Upper lobe of left lung (tissue), 6 donors: Measurements from ENCODE around the gene ULBP1. TPM values are rescaled to one million over a fixed set of nuclear protein-coding genes. Genes with fewer than 3 reads are reported as not detected.
A peak's percentile ranks its signal among the peaks of the same experiment; 100 is the strongest.
"Not testable (repeated sequence)": the region's sequence is repeated elsewhere in the genome, so short reads cannot be mapped to it uniquely, and the experiment has no call there.

ENCODE experiments used
- ATAC-seq, 2 donors: fragments of 200-7000 bp; cut with Tn5 transposase; one replicate each; pipeline ENCODE4 v1.9.1; 2022; ENCODE audit warnings: mild to moderate bottlenecking in 2 of 2, moderate library complexity in 2 of 2; ENCODE audit not compliant: low FRiP score in 2 of 2
- DNase-seq, 2 donors: peaks; one replicate each; pipeline ENCODE4 v3.0.0-alpha.2; 2019 to 2020
- H3K27ac ChIP-seq, 4 donors: fragments of 200-600 bp; sonication (generic); one replicate each; pipeline ENCODE4 v1.5.1; 2016 to 2019
- H3K27me3 ChIP-seq, 4 donors: fragments of 200-600 bp; sonication (generic); one replicate each; pipeline ENCODE4 v1.5.1; 2017 to 2019
- H3K36me3 ChIP-seq, 4 donors: fragments of 200-600 bp; sonication (generic); one replicate each; pipeline ENCODE4 v1.5.1; 2016 to 2019
- H3K4me1 ChIP-seq, 4 donors: fragments of 200-600 bp; sonication (generic); one replicate each; pipeline ENCODE4 v1.5.1; 2018 to 2019
- H3K4me3 ChIP-seq, 4 donors: fragments of 200-600 bp; sonication (generic); one replicate each; pipeline ENCODE4 v1.5.1; 2017 to 2019; ENCODE audit warnings: mild to moderate bottlenecking in 2 of 4, moderate library complexity in 1 of 4
- H3K9me3 ChIP-seq, 4 donors: fragments of 200-600 bp; sonication (generic); one replicate each; pipeline ENCODE4 v1.5.1; 2018 to 2019
- EP300 ChIP-seq, 4 donors: sonication (generic); formaldehyde crosslinking; IDR thresholded peaks; one replicate each; pipeline ENCODE4 v1.5.1; 2017; ENCODE audit warnings: antibody characterized with exemption in 4 of 4, control low read depth in 2 of 4
- POLR2A ChIP-seq, 4 donors: fragments of 450-650 bp; IDR thresholded peaks; one replicate each; pipeline ENCODE4 v1.5.1; 2016 to 2017; ENCODE audit warnings: antibody characterized with exemption in 4 of 4, mild to moderate bottlenecking in 2 of 4
- POLR2AphosphoS5 ChIP-seq, 2 donors: sonication (generic); formaldehyde crosslinking; IDR thresholded peaks; one replicate each; pipeline ENCODE4 v1.5.1; 2017; ENCODE audit warnings: antibody characterized with exemption in 2 of 2
- WGBS, 2 donors: methylation state at CpG; one replicate each; pipeline ENCODE4 v1.1.5; 2017 to 2018; 5-methylcytosine and 5-hydroxymethylcytosine counted together
- total RNA-seq, 6 donors: library from RNA; depleted of rRNA in 4 of 6; stranded (reverse); fragments of >200 nt in 4 of 6; gene quantifications; one replicate each; pipeline versions ENCODE4 v1.1.0 to v1.2.1, GENCODE V29; 2016 to 2021
- TF ChIP-seq, protein P1 (sequence below), 6 experiments: fragments of 450-650 bp in 4 of 6; fragments of 200-600 bp in 2 of 6; sonication (generic) in 2 of 6; IDR thresholded peaks; one replicate each; pipeline ENCODE4 v1.5.1; 2016 to 2019; ENCODE audit warnings: antibody characterized with exemption in 6 of 6
- donor health status: DM: no; HTN: no; CAD: no; lungs with moderate emphysema.
- donor health status: DM: no; HTN: yes; CAD: no; lungs with severe emphysema.

Gene ULBP1
- total RNA-seq, 6 donors from 2014 or later, result under 0.01 to 1.6 (median 0.80) TPM

DNA sequence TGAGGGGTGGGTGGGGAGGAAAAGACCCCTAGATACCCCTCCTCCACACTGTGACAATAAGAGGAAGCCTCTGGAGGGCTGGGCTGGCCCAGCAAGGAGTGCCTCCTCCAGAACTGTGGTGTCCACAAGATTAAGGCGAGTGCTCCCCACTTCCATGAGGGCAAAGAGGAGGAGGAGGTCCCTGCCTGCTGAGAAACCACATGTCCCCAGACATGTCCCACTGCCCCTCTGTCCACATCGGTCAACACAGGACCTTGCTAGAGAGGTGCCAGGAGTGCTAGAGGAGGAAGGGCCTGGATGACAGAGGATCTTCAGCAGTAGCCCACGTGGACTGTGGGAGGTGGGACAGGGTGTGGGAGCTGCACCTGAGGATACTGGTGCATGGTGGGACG, 43.9 kb upstream of the ULBP1 start:
- H3K36me3 ChIP-seq, result no peaks in the 10 kb centered on the region
- DNase-seq (no peak), ATAC-seq (no peak)
- TF ChIP-seq POLR2AphosphoS5 (IDR thresholded peaks at IDR 0.05) (no peak), EP300 (IDR thresholded peaks at IDR 0.05) (no peak), POLR2A (IDR thresholded peaks at IDR 0.05) (no peak)
- TF ChIP-seq, protein P1, sequence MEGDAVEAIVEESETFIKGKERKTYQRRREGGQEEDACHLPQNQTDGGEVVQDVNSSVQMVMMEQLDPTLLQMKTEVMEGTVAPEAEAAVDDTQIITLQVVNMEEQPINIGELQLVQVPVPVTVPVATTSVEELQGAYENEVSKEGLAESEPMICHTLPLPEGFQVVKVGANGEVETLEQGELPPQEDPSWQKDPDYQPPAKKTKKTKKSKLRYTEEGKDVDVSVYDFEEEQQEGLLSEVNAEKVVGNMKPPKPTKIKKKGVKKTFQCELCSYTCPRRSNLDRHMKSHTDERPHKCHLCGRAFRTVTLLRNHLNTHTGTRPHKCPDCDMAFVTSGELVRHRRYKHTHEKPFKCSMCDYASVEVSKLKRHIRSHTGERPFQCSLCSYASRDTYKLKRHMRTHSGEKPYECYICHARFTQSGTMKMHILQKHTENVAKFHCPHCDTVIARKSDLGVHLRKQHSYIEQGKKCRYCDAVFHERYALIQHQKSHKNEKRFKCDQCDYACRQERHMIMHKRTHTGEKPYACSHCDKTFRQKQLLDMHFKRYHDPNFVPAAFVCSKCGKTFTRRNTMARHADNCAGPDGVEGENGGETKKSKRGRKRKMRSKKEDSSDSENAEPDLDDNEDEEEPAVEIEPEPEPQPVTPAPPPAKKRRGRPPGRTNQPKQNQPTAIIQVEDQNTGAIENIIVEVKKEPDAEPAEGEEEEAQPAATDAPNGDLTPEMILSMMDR (IDR thresholded peaks at IDR 0.05), result no peak
- peaks cover 10 to 21% (median 15%) of the 10 kb centered on the region in 4 donors for H3K4me1 ChIP-seq
- 88 to 90% methylated on average over 3 to 4 of the region's 4 CpGs for WGBS, 2 donors
- H3K27me3 ChIP-seq, result peaks cover 0 to 3% (median under 1%) of the 10 kb centered on the region in 4 donors
- no peak overlapping the region for H3K4me3 ChIP-seq
- no peaks in the 10 kb centered on the region for H3K9me3 ChIP-seq
- H3K27ac ChIP-seq, result no peak overlapping the region

DNA sequence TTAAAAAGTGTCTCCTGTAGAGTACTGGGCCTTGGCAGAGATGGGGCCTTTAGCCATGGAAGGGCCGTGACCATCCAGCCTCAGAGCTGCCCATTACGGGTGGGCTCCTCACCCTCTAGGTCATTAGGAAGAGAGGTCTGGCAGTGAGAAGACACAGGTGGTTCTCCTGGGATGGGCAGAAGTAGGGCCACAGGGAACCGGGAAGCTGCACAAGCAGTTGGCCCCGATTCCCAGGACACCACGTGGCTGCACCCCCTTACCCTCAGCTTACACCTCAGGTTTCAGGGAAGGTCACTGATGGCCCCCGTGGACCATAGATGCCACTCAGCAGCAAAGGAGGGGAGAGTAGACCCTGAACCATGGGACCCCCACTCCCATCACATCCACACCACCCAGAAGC, 42.4 kb upstream of the ULBP1 start:
- H3K4me3 ChIP-seq, result no peak overlapping the region
- TF ChIP-seq, protein P1 (IDR thresholded peaks at IDR 0.05), result no peak
- TF ChIP-seq EP300 (IDR thresholded peaks at IDR 0.05), result no peak
- no peak for TF ChIP-seq POLR2A (IDR thresholded peaks at IDR 0.05)
- TF ChIP-seq POLR2AphosphoS5 (IDR thresholded peaks at IDR 0.05), result no peak
- no peak for DNase-seq
- H3K9me3 ChIP-seq, result no peaks in the 10 kb centered on the region
- ATAC-seq, result no peak
- H3K4me1 ChIP-seq, result peaks cover 21 to 36% (median 28%) of the 10 kb centered on the region in 4 donors
- H3K27ac ChIP-seq, result no peak overlapping the region
- H3K36me3 ChIP-seq, result no peaks in the 10 kb centered on the region
- WGBS, 2 donors, result 81 to 86% methylated on average over 5 to 6 of the region's 6 CpGs
- H3K27me3 ChIP-seq, result peaks cover 0 to 6% (median 1%) of the 10 kb centered on the region in 4 donors

GRCh38 chr6:149922091-149922490, 41.7 kb upstream of the ULBP1 start:
- DNase-seq, result peak in 1 of 2 donors; percentile 15
- peaks cover 22 to 38% (median 29%) of the 10 kb centered on the region in 4 donors for H3K4me1 ChIP-seq
- H3K4me3 ChIP-seq, result peak overlapping the region in 3 of 4 donors; percentile 47 to 61 (median 55)
- not testable (repeated sequence) for H3K36me3 ChIP-seq, ATAC-seq, H3K9me3 ChIP-seq, H3K27ac ChIP-seq, H3K27me3 ChIP-seq
- 55 to 65% methylated on average over 5 of the region's 5 CpGs for WGBS, 2 donors

- H3K27ac ChIP-seq, result no peak within 1 kb of the TSS
- peaks cover 0 to 6% (median 1%) of the 10 kb centered on the region in 4 donors for H3K27me3 ChIP-seq
Measured at GRCh38 chr6:149922642-149923326, 41.0 kb upstream of the ULBP1 start, which contains the start of gene RAET1G. Gene RAET1G (minus strand): TSS chr6:149923121. CDS start chr6:149923010, 111 bp downstream.

DNA sequence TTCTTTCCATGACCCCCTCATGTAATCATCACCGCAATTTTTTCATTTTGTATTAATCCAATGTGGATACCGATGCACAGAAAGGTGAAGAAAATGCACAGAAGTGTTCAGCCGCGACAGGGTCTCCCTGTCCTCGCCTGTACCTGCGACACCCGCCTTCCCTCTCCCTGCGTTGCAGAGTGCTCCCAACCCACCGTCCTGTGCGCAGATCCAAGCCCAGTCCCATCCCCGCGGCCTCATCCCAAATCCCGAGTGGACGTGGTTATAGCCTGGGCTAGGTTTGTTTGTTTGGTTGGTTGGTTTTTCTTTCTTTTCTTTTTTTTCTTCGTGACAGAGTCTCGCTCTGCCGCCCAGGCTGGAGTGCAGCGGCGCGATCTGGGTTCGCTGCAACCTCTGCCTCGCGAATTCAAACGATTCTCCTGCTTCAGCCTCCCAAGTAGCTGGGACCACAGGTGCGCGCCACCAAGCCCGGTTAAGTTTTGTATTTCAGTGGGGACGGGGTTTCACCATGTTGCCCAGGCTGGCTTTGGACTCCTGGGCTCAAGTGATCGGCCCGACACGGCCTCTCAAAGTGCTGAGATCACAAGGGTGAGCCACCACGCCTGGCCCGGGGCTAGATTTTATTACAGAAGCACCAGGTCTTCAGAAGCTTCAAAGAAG, 40.3 kb upstream of the ULBP1 start:
- WGBS, 2 donors, result 31 to 32% methylated on average over 33 of the region's 33 CpGs
- H3K27ac ChIP-seq, result no peak overlapping the region
- no peak for ATAC-seq
- H3K4me1 ChIP-seq, result peaks cover 22 to 38% (median 29%) of the 10 kb centered on the region in 4 donors
- peak in 1 of 2 donors; percentile 72 for DNase-seq
- H3K9me3 ChIP-seq, result no peaks in the 10 kb centered on the region
- no peak for TF ChIP-seq POLR2AphosphoS5 (IDR thresholded peaks at IDR 0.05)
- peaks cover 0 to 6% (median 1%) of the 10 kb centered on the region in 4 donors for H3K27me3 ChIP-seq
- H3K36me3 ChIP-seq, result no peaks in the 10 kb centered on the region
- H3K4me3 ChIP-seq, result peak overlapping the region; percentile 28 to 61 (median 51)

More at GRCh38 chr6:149922642-149923326, 41.0 kb upstream of the ULBP1 start, which contains the start of gene RAET1G:
- H3K4me1 ChIP-seq, result peaks cover 22 to 38% (median 29%) of the 10 kb centered on the region in 4 donors
- WGBS, 2 donors, result 1 to 3% methylated on average over 19 to 26 of the region's 40 CpGs
- DNase-seq, result peak; percentile 89 to 91
- no peaks in the 10 kb centered on the region for H3K36me3 ChIP-seq
- ATAC-seq, result peak; percentile 85 to 93
- TF ChIP-seq EP300 (IDR thresholded peaks at IDR 0.05) (no peak), POLR2AphosphoS5 (IDR thresholded peaks at IDR 0.05) (peak in 1 of 2 donors; percentile 23), POLR2A (IDR thresholded peaks at IDR 0.05) (peak in 1 of 4 donors; percentile 26)
- TF ChIP-seq, protein P1 (IDR thresholded peaks at IDR 0.05), result no peak
- H3K4me3 ChIP-seq, result peak within 1 kb of the TSS; percentile 42 to 61 (median 51)
- H3K9me3 ChIP-seq, result no peaks in the 10 kb centered on the region
